NCI-H1694 (cell line): ENCODE results near the gene FBXO42.

Source experiments
- DNase-seq: peaks from one replicate; lab custom pipeline; 2025; lab: John Stamatoyannopoulos, UW

FBXO42 gene

GRCh38 chr1:16324456-16324890 lies 27.8 kb downstream of the FBXO42 start:
- no peak for DNase-seq

- no peak for DNase-seq
These were observed 31.0 kb downstream of the FBXO42 start for GRCh38 chr1:16321176-16321867.

- no peak for DNase-seq
These were observed 33.7 kb downstream of the FBXO42 start for GRCh38 chr1:16318555-16318954.

DNA sequence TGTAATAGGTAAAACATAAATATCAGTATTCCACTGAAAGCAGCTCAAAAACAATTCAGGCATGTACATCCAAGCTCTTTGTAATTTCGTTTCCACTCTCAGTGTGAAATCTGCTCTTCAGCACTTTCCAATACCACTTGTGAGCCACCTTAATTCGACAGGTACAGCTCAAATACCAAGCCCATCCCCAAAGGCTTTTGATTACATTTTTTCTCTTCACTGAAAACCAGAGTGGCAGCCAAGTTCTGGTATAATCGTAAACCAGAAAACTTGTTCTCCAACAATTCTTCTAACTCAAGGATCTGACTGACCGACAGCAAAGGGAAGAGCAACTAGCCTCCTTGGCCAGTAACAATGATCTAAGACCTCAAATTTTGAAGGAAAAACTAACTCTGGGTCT lies 36.8 kb downstream of the FBXO42 start:
- DNase-seq, result no peak

- no peak for DNase-seq
These were observed 45.1 kb downstream of the FBXO42 start for GRCh38 chr1:16307222-16307621.

GRCh38 chr1:16302709-16303627 lies 49.3 kb downstream of the FBXO42 start:
- no peak for DNase-seq

DNA sequence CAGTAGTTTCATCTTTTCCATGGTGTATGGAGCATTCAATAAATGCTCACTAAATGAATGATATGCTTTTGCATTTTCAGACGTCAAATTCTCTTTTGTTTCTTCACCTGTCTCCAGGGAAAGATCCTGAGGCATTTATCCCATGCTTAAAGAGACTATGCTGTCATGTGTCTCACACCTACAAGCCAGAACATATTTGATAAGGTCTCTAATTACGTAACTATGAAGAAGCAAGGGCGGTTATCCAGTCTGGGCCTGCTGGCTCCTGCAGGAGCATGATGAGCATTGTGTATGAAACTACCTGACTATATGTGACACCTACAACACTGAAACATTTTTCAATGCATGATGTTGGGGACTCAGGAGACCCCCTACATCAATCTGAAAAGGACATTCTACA lies 51.8 kb downstream of the FBXO42 start:
- DNase-seq, result no peak

- no peak for DNase-seq
These were observed 53.6 kb downstream of the FBXO42 start for GRCh38 chr1:16298653-16299052.

GRCh38 chr1:16296643-16297042 lies 55.6 kb downstream of the FBXO42 start:
- no peak for DNase-seq

DNA sequence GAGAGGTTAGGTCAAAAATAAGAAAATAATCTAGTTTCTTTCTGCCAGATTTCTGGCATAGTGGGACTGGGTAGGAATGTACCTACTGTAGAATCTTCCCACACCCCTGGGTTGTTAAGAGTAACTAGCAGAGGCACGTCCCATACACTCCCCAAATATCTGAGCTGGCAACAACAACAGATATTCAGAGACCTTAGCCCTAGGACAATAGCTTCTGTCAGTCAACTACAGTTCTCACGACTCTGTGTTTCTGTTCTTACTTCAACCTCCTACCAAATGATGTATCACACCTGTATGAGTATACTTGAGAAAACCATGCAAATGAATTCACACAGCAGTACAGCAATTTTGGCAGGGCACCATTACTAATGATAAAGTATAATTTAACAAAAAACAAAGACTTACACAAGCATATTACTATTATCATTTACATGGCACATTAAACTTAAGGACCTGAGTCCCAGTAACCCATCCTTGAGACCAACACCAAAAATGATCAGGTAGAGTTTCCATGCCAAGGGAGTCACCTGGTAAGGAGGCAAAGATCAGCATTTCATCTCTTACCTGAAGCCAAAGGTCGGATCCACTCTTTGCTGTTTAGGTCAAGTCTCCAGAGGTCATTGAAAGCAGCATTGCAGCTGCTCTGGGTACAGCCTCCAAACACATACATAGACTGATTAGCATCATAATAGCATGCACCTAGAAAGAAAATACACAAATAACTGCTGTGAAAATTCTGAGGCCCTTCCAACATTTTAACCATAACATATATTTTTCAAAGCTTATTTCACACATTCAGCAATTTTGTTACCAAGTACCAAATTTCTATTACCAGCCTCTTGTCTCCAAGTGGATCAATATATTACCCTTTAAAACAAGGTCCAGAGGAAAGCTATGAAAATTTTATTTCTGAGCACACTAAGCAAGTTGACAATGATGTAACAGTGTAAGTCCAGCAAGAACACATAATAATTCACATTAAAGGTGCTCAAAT lies 57.8 kb downstream of the FBXO42 start:
- DNase-seq, result no peak

DNA sequence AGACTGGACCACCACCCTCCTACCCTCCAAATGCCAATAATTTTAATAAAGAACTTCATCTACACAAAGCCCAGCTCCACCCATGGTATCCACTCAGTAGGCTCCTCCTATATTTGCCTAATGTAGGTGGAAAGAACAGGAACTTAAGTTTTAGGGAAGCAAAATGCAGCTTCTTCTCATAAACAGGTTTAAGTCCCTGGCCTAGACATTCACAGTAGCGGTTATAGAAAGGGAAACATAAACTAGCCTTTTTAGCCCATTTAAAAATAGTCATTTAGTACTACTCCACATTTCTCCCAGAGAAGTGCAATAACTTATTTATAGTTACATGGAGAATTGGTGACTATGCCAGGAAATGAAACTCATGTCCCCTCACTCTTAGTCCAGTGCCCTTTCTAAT lies 58.7 kb downstream of the FBXO42 start:
- no peak for DNase-seq

GRCh38 chr1:16292739-16293138 lies 59.5 kb downstream of the FBXO42 start:
- DNase-seq, result no peak

- DNase-seq, result no peak
These were observed 62.3 kb downstream of the FBXO42 start for GRCh38 chr1:16289959-16290358.

GRCh38 chr1:16286122-16286521 lies 66.2 kb downstream of the FBXO42 start:
- DNase-seq, result no peak

GRCh38 chr1:16281765-16282164 lies 70.5 kb downstream of the FBXO42 start:
- no peak for DNase-seq

- DNase-seq, result no peak
These were observed 73.1 kb downstream of the FBXO42 start for GRCh38 chr1:16279186-16279585.

GRCh38 chr1:16276302-16277030 lies 75.8 kb downstream of the FBXO42 start:
- no peak for DNase-seq

DNA sequence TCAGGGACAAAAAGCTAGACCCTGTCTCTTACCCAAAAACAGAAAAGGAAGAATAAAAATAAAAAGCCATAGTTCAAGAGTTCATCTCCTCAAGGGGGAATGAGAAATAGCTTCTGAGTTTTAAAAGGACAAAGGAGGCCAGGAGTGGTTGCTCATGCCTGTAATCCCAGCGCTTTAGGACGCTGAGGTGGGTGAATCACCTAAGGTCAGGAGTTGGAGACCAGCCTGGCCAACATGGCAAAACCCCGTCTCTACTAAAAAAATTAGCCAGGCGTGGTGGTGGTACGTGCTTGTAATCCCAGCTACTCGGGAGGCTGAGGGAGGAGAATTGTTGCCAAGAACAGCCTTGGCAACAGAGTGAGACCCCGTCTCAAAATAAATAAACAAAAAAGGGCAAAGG lies 76.7 kb downstream of the FBXO42 start:
- DNase-seq, result no peak

- no peak for DNase-seq
These were observed 84.5 kb downstream of the FBXO42 start for GRCh38 chr1:16267690-16268180.

DNA sequence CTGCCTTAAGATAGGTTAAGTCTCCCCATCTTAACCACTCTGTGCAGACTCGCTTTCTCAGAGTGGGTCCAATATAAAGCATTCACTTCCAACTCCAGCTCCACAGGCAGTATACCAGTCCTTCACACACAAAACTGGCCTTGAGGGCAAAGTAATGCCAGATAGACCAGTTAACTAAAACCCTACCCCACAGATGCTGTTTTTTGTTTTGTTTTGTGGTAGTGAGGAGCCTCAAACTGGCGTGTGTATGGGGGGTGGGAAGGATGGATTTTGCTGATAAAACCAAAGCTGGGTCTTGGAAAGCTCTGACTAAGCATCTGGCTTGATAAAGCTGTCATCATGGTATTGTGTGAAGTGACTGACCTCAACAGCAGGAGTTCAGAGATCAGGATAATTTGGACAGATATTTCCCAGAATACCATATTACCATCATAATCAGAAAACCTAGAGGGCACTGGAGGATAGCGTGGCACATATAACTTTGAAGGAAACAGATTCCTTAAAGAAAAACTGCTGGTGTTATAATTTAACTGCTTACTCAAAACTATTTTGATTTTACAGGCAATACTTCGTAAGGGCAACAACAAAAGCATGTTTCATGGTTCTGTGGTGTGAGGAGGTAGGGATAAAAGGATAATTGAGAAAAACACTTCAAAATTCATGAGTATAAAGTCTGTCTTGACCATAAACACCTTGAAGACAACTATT lies 85.7 kb downstream of the FBXO42 start:
- no peak for DNase-seq

- DNase-seq, result no peak
These were observed 90.2 kb downstream of the FBXO42 start for GRCh38 chr1:16262067-16262466.
